Muscle layer of duodenum (tissue), 2 donors: ENCODE results near the gene RGSL1.

Experiments
- H3K27ac ChIP-seq: one replicate; pipeline ENCODE4 v1.7.0; 2013; ENCODE audit warnings: mild to moderate bottlenecking, low read length
- H3K27me3 ChIP-seq: one replicate; pipeline ENCODE4 v1.7.0; 2013; ENCODE audit warnings: low read depth, mild to moderate bottlenecking, control low read depth, low read length
- H3K36me3 ChIP-seq, 2 donors: one replicate each; pipeline ENCODE4 v1.7.0; 2013; ENCODE audit warnings: low read length in 2 of 2, control low read depth in 1 of 2, mild to moderate bottlenecking in 1 of 2; ENCODE audit not compliant: insufficient read depth in 2 of 2, control insufficient read depth in 1 of 2
- H3K4me1 ChIP-seq, 2 donors: one replicate each; pipeline ENCODE4 v1.7.0; 2013; ENCODE audit warnings: low read length in 2 of 2, mild to moderate bottlenecking in 2 of 2, control low read depth in 1 of 2, moderate library complexity in 1 of 2; ENCODE audit not compliant: insufficient read depth in 2 of 2, control insufficient read depth in 1 of 2
- H3K4me3 ChIP-seq, 2 donors: one replicate each; pipeline ENCODE4 v1.7.0; 2013; ENCODE audit warnings: low read length in 2 of 2, low read depth in 1 of 2, mild to moderate bottlenecking in 1 of 2
- H3K9me3 ChIP-seq, 2 donors: one replicate each; pipeline ENCODE4 v1.7.0; 2013; ENCODE audit warnings: low read length in 2 of 2, control low read depth in 1 of 2, mild to moderate bottlenecking in 1 of 2; ENCODE audit not compliant: control insufficient read depth in 1 of 2
- donor health status: healthy.

The RGSL1 gene

DNA sequence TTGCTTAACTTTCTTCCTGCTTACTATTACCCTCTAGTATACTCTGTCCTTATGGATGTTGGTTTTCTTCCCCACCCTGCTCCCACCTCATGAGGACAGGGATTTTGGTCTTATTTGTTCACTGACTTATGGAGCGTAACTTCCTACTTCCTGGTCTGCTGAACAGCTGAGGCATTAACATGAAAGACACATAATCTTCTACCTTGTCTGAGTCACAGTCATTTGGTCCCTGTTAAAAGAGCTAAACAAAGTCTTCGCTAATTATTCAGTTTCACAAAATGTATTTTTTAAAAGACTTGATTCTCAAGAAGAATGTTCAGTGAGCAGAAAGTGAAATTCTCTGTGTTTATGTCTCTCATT, 120.6 kb downstream of the RGSL1 start:
- H3K9me3 ChIP-seq: no peaks in the 10 kb centered on the region
- peaks cover 7 to 21% of the 10 kb centered on the region in 2 donors for H3K36me3 ChIP-seq
- no peaks in the 10 kb centered on the region for H3K4me1 ChIP-seq
- no peak overlapping the region for H3K4me3 ChIP-seq
- H3K27ac ChIP-seq: no peak overlapping the region
- no peaks in the 10 kb centered on the region for H3K27me3 ChIP-seq

DNA sequence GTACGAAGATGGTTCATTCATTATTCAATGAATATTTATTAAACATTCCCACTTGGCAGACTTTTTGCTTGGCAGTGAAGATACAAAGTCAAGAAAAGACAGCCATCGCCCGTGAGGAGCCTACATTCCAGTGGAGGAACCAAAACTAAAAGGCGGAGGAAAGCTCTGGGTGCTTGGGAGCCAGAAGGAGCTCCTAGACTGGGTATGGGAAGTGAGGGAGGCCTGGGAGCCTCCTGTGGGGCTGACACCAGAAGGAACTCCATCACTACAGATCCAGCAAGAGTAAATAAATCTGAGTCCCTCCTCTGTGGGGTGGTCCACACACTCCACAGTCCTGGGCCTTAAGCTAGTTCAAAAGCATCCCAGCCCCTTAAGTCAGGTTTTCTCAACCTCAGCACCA, 124.2 kb downstream of the RGSL1 start:
- no peak overlapping the region for H3K4me3 ChIP-seq
- no peaks in the 10 kb centered on the region for H3K4me1 ChIP-seq
- peaks cover 9 to 37% of the 10 kb centered on the region in 2 donors for H3K36me3 ChIP-seq
- no peak overlapping the region for H3K27ac ChIP-seq
- no peaks in the 10 kb centered on the region for H3K9me3 ChIP-seq
- H3K27me3 ChIP-seq: no peaks in the 10 kb centered on the region

- H3K27me3 ChIP-seq: no peaks in the 10 kb centered on the region
- H3K27ac ChIP-seq: no peak overlapping the region
- peaks cover 22 to 52% of the 10 kb centered on the region in 2 donors for H3K36me3 ChIP-seq
- H3K9me3 ChIP-seq: no peaks in the 10 kb centered on the region
- no peaks in the 10 kb centered on the region for H3K4me1 ChIP-seq
- H3K4me3 ChIP-seq: no peak overlapping the region
Measured at GRCh38 chr1:182575540-182576149, 125.7 kb downstream of the RGSL1 start.

DNA sequence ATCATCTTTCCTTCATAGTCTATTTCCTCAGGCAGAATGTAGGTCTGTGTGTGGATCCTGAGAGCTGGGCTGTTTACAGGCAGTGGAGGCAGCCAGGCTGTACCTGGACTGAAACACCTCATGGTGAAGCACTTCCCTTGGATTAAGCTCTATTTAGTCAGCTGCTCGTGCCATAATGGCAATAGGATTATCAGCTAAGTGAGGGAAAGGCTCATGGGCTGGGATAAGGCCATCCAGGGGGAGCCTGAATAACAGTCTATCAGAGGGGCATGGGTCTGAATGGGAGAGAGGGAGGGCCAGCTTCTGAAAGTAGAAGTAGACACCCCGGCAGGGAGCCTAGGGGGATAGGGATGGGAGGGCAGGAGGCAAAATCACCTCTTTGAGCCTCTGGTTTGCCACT, 130.8 kb downstream of the RGSL1 start:
- H3K4me1 ChIP-seq: peaks cover 7 to 8% of the 10 kb centered on the region in 2 donors
- H3K36me3 ChIP-seq: peaks cover 33 to 57% of the 10 kb centered on the region in 2 donors
- H3K9me3 ChIP-seq: no peaks in the 10 kb centered on the region
- no peak overlapping the region for H3K4me3 ChIP-seq
- H3K27me3 ChIP-seq: no peaks in the 10 kb centered on the region
- H3K27ac ChIP-seq: no peak overlapping the region

GRCh38 chr1:182584746-182585145, 134.8 kb downstream of the RGSL1 start:
- Histone ChIP-seq H3K27ac (no peak overlapping the region), H3K36me3 (peaks cover 28 to 44% of the 10 kb centered on the region in 2 donors), H3K27me3 (no peaks in the 10 kb centered on the region), H3K4me3 (no peak overlapping the region), H3K9me3 (no peaks in the 10 kb centered on the region), H3K4me1 (peaks cover 7 to 17% of the 10 kb centered on the region in 2 donors)

GRCh38 chr1:182586380-182586779, 136.4 kb downstream of the RGSL1 start:
- Histone ChIP-seq H3K27ac (no peak overlapping the region), H3K9me3 (no peaks in the 10 kb centered on the region), H3K27me3 (no peaks in the 10 kb centered on the region), H3K4me3 (no peak overlapping the region), H3K4me1 (peaks cover 7 to 17% of the 10 kb centered on the region in 2 donors), H3K36me3 (peaks cover 18 to 29% of the 10 kb centered on the region in 2 donors)

DNA sequence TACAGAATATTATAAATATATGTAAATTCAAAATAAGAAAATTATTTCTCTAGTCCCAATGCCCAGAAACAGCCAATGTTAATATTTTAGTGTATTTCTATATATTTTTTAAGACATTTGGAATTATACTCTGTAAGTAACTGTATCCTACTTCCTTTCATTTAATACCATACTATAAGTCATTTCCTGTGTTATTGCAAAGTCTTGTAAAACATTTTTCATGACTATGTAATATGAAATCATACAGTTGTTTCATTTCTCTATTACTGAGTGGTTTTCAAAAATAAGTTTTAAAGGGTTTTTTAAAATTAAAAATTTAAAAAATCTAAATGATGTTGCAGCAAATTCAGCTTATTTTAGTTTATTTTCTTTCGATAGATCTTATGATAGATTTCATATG, 137.1 kb downstream of the RGSL1 start:
- no peaks in the 10 kb centered on the region for H3K27me3 ChIP-seq

GRCh38 chr1:182587666-182588499, 137.9 kb downstream of the RGSL1 start:
- H3K27me3 ChIP-seq: no peaks in the 10 kb centered on the region
- H3K27ac ChIP-seq: peak overlapping the region; percentile 96
- no peaks in the 10 kb centered on the region for H3K9me3 ChIP-seq
- peaks cover 6 to 14% of the 10 kb centered on the region in 2 donors for H3K36me3 ChIP-seq
- H3K4me1 ChIP-seq: peaks cover 7 to 17% of the 10 kb centered on the region in 2 donors
- H3K4me3 ChIP-seq: peak overlapping the region; percentile 72 to 85

More for the DNA sequence above, 137.1 kb downstream of the RGSL1 start:
- Histone ChIP-seq H3K4me3 (no peak overlapping the region), H3K9me3 (no peaks in the 10 kb centered on the region), H3K36me3 (peaks cover 14 to 22% of the 10 kb centered on the region in 2 donors), H3K27ac (no peak overlapping the region), H3K4me1 (peaks cover 7 to 17% of the 10 kb centered on the region in 2 donors)

GRCh38 chr1:182588500-182589396, 138.8 kb downstream of the RGSL1 start, which contains the start of gene RNASEL:
Gene RNASEL, minus strand, starts transcription at chr1:182589256. Its CDS starts 2,450 bp downstream, at chr1:182586806.
- peaks cover 3 to 7% of the 10 kb centered on the region in 2 donors for H3K36me3 ChIP-seq
- H3K4me1 ChIP-seq: peaks cover 7 to 17% of the 10 kb centered on the region in 2 donors
- H3K9me3 ChIP-seq: no peaks in the 10 kb centered on the region
- peak within 1 kb of the TSS; percentile 96 for H3K27ac ChIP-seq
- H3K27me3 ChIP-seq: no peaks in the 10 kb centered on the region
- peak within 1 kb of the TSS; percentile 72 to 85 for H3K4me3 ChIP-seq

GRCh38 chr1:182589520-182589919, 139.6 kb downstream of the RGSL1 start:
- Histone ChIP-seq H3K36me3 (peaks cover 3 to 7% of the 10 kb centered on the region in 2 donors), H3K4me3 (peak overlapping the region; percentile 72 to 85), H3K27me3 (no peaks in the 10 kb centered on the region), H3K4me1 (peaks cover 0 to 11% of the 10 kb centered on the region in 2 donors), H3K27ac (peak overlapping the region; percentile 96), H3K9me3 (no peaks in the 10 kb centered on the region)

DNA sequence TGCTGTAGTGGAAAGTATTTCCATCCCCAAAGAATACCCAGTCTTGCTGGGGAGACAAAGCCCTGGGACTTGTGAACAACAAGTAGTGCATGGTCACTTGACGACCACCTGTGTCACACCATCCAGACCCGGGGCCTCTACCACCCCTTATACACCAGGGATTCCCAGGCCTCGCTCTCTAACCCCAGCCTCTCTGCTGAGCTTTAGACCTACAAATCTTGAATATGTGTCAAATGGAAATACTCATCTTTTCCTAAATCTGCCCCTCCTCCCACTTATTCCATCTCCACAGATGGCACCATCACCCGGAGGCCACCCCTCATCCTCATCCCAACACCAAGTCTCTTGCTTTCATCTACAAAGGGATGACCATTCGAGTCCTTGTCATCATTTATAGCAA, 140.0 kb downstream of the RGSL1 start:
- H3K9me3 ChIP-seq: no peaks in the 10 kb centered on the region
- peaks cover 3 to 7% of the 10 kb centered on the region in 2 donors for H3K36me3 ChIP-seq
- no peaks in the 10 kb centered on the region for H3K27me3 ChIP-seq
- H3K27ac ChIP-seq: no peak overlapping the region
- H3K4me3 ChIP-seq: no peak overlapping the region
- peaks cover 0 to 9% of the 10 kb centered on the region in 2 donors for H3K4me1 ChIP-seq
